T-helper 1 cell treated with Interleukin-12 subunit alpha and Interleukin-12 subunit beta and Interleukin-4 antibody, amounts not matched to agents 30 μg/mL and 1 μg/mL, for 36 hours (primary cell): Measurements from ENCODE around the gene KRT9.
A peak's percentile ranks its signal among the peaks of the same experiment; 100 is the strongest.
"Not testable (repeated sequence)": the region's sequence is repeated elsewhere in the genome, so short reads cannot be mapped to it uniquely, and the experiment has no call there.

Source experiments
- H3K27ac Mint-ChIP-seq: one replicate; pipeline ENCODE4 v1.8.0; 2021; ENCODE audit warnings: mild to moderate bottlenecking, mixed read lengths
- H3K27me3 Mint-ChIP-seq: one replicate; pipeline ENCODE4 v1.8.0; 2021; ENCODE audit warnings: low read depth, mixed read lengths
- H3K36me3 Mint-ChIP-seq: one replicate; pipeline ENCODE4 v1.8.0; 2021; ENCODE audit warnings: low read depth, mixed read lengths
- H3K4me1 Mint-ChIP-seq: one replicate; pipeline ENCODE4 v1.8.0; 2021; ENCODE audit warnings: low read depth, mixed read lengths
- H3K4me3 Mint-ChIP-seq: one replicate; pipeline ENCODE4 v1.8.0; 2021; ENCODE audit warnings: mild to moderate bottlenecking, moderate library complexity, mixed read lengths
- H3K9me3 Mint-ChIP-seq: one replicate; pipeline ENCODE4 v1.8.0; 2021; ENCODE audit warnings: mixed read lengths

The KRT9 gene

GRCh38 chr17:41576740-41577139 lies 4.9 kb upstream of the KRT9 start:
- not testable (repeated sequence) for H3K27ac Mint-ChIP-seq, H3K9me3 Mint-ChIP-seq, H3K4me3 Mint-ChIP-seq, H3K4me1 Mint-ChIP-seq, H3K36me3 Mint-ChIP-seq
- H3K27me3 Mint-ChIP-seq: peaks cover 26% of the 10 kb centered on the region

GRCh38 chr17:41575336-41575735 lies 3.5 kb upstream of the KRT9 start:
- Mint-ChIP-seq H3K9me3 (no peaks in the 10 kb centered on the region), H3K36me3 (no peaks in the 10 kb centered on the region), H3K27ac (no peak overlapping the region), H3K4me1 (peaks cover 6% of the 10 kb centered on the region), H3K27me3 (peaks cover 15% of the 10 kb centered on the region), H3K4me3 (no peak overlapping the region)

GRCh38 chr17:41567317-41567716 lies 4.5 kb downstream of the KRT9 start:
- peaks cover 5% of the 10 kb centered on the region for H3K4me1 Mint-ChIP-seq
- H3K9me3 Mint-ChIP-seq: peaks cover 9% of the 10 kb centered on the region
- H3K36me3 Mint-ChIP-seq: peaks cover 2% of the 10 kb centered on the region
- H3K27me3 Mint-ChIP-seq: peaks cover 36% of the 10 kb centered on the region
- H3K27ac Mint-ChIP-seq: peak overlapping the region; percentile 50
- no peak overlapping the region for H3K4me3 Mint-ChIP-seq

GRCh38 chr17:41565338-41565737 lies 6.5 kb downstream of the KRT9 start:
- H3K4me3 Mint-ChIP-seq: no peak overlapping the region
- peaks cover 9% of the 10 kb centered on the region for H3K9me3 Mint-ChIP-seq
- H3K4me1 Mint-ChIP-seq: peaks cover 5% of the 10 kb centered on the region
- H3K27ac Mint-ChIP-seq: no peak overlapping the region
- H3K27me3 Mint-ChIP-seq: peaks cover 34% of the 10 kb centered on the region
- peaks cover 2% of the 10 kb centered on the region for H3K36me3 Mint-ChIP-seq

GRCh38 chr17:41563607-41564170 lies 8.2 kb downstream of the KRT9 start:
- H3K27me3 Mint-ChIP-seq: peaks cover 24% of the 10 kb centered on the region
- no peak overlapping the region for H3K27ac Mint-ChIP-seq
- H3K4me3 Mint-ChIP-seq: no peak overlapping the region
- peaks cover 5% of the 10 kb centered on the region for H3K4me1 Mint-ChIP-seq
- peaks cover 9% of the 10 kb centered on the region for H3K9me3 Mint-ChIP-seq
- H3K36me3 Mint-ChIP-seq: peaks cover under 1% of the 10 kb centered on the region

GRCh38 chr17:41561554-41561953 lies 10.3 kb downstream of the KRT9 start:
- H3K27me3 Mint-ChIP-seq: peaks cover 28% of the 10 kb centered on the region
- no peaks in the 10 kb centered on the region for H3K4me1 Mint-ChIP-seq
- H3K36me3 Mint-ChIP-seq: no peaks in the 10 kb centered on the region
- H3K4me3 Mint-ChIP-seq: no peak overlapping the region
- H3K27ac Mint-ChIP-seq: no peak overlapping the region
- no peaks in the 10 kb centered on the region for H3K9me3 Mint-ChIP-seq

GRCh38 chr17:41559548-41559947 lies 12.3 kb downstream of the KRT9 start:
- peaks cover 20% of the 10 kb centered on the region for H3K27me3 Mint-ChIP-seq
- no peaks in the 10 kb centered on the region for H3K4me1 Mint-ChIP-seq
- H3K9me3 Mint-ChIP-seq: no peaks in the 10 kb centered on the region

GRCh38 chr17:41556931-41557330 lies 14.9 kb downstream of the KRT9 start:
- Mint-ChIP-seq H3K27ac (no peak overlapping the region), H3K4me1 (no peaks in the 10 kb centered on the region), H3K27me3 (peaks cover 18% of the 10 kb centered on the region), H3K9me3 (no peaks in the 10 kb centered on the region), H3K36me3 (no peaks in the 10 kb centered on the region), H3K4me3 (no peak overlapping the region)

More at GRCh38 chr17:41559548-41559947, 12.3 kb downstream of the KRT9 start:
- H3K4me3 Mint-ChIP-seq: no peak overlapping the region
- H3K36me3 Mint-ChIP-seq: no peaks in the 10 kb centered on the region
- H3K27ac Mint-ChIP-seq: no peak overlapping the region

GRCh38 chr17:41556306-41556705 lies 15.6 kb downstream of the KRT9 start:
- Mint-ChIP-seq H3K9me3 (no peaks in the 10 kb centered on the region), H3K27me3 (peaks cover 18% of the 10 kb centered on the region), H3K4me1 (no peaks in the 10 kb centered on the region), H3K4me3 (no peak overlapping the region), H3K36me3 (no peaks in the 10 kb centered on the region), H3K27ac (no peak overlapping the region)

- no peak overlapping the region for H3K27ac Mint-ChIP-seq
- no peaks in the 10 kb centered on the region for H3K36me3 Mint-ChIP-seq
- no peak overlapping the region for H3K4me3 Mint-ChIP-seq
- H3K4me1 Mint-ChIP-seq: no peaks in the 10 kb centered on the region
- no peaks in the 10 kb centered on the region for H3K9me3 Mint-ChIP-seq
- H3K27me3 Mint-ChIP-seq: peaks cover 18% of the 10 kb centered on the region
Observed at GRCh38 chr17:41555105-41555887, 16.6 kb downstream of the KRT9 start.

- Mint-ChIP-seq H3K36me3 (no peaks in the 10 kb centered on the region), H3K9me3 (no peaks in the 10 kb centered on the region), H3K27ac (no peak overlapping the region), H3K4me1 (peaks cover 4% of the 10 kb centered on the region), H3K4me3 (no peak overlapping the region), H3K27me3 (peaks cover 14% of the 10 kb centered on the region)
Observed at GRCh38 chr17:41553987-41554680, 17.7 kb downstream of the KRT9 start.

- Mint-ChIP-seq H3K4me1 (peaks cover 7% of the 10 kb centered on the region), H3K27ac (no peak overlapping the region), H3K9me3 (no peaks in the 10 kb centered on the region), H3K4me3 (no peak overlapping the region), H3K27me3 (peaks cover 13% of the 10 kb centered on the region), H3K36me3 (no peaks in the 10 kb centered on the region)
Observed at GRCh38 chr17:41553176-41553575, 18.7 kb downstream of the KRT9 start.

- H3K27ac Mint-ChIP-seq: no peak overlapping the region
- no peak overlapping the region for H3K4me3 Mint-ChIP-seq
- no peaks in the 10 kb centered on the region for H3K36me3 Mint-ChIP-seq
- peaks cover 1% of the 10 kb centered on the region for H3K9me3 Mint-ChIP-seq
- H3K27me3 Mint-ChIP-seq: peaks cover 13% of the 10 kb centered on the region
- H3K4me1 Mint-ChIP-seq: peaks cover 7% of the 10 kb centered on the region
Observed at GRCh38 chr17:41552455-41552854, 19.4 kb downstream of the KRT9 start.

GRCh38 chr17:41551365-41551764 lies 20.5 kb downstream of the KRT9 start:
- no peaks in the 10 kb centered on the region for H3K36me3 Mint-ChIP-seq
- no peak overlapping the region for H3K27ac Mint-ChIP-seq
- H3K9me3 Mint-ChIP-seq: peaks cover 10% of the 10 kb centered on the region
- peaks cover 18% of the 10 kb centered on the region for H3K27me3 Mint-ChIP-seq
- H3K4me3 Mint-ChIP-seq: no peak overlapping the region
- peaks cover 7% of the 10 kb centered on the region for H3K4me1 Mint-ChIP-seq

- Mint-ChIP-seq H3K36me3 (no peaks in the 10 kb centered on the region), H3K4me1 (peaks cover 7% of the 10 kb centered on the region), H3K4me3 (no peak overlapping the region), H3K27ac (no peak overlapping the region), H3K27me3 (peaks cover 18% of the 10 kb centered on the region), H3K9me3 (peaks cover 11% of the 10 kb centered on the region)
Observed at GRCh38 chr17:41549596-41550039, 22.2 kb downstream of the KRT9 start.
